ENCODE measurements around the gene TNFRSF17. TPM values are rescaled to one million over a fixed set of nuclear protein-coding genes. Genes with fewer than 3 reads are reported as not detected.
A peak's percentile ranks its signal among the peaks of the same experiment; 100 is the strongest.

The TNFRSF17 gene
- total and polyA plus RNA-seq, 2 of the 8 experiments (the other 6 are each of a cell fraction or from before 2014, with no cell fraction given) = not detected

GRCh38 chr16:11992586-11993524, 27.8 kb downstream of the TNFRSF17 start:
- CTCF ChIA-PET (ENCODE audit: partially characterized antibody) = interaction anchor here (0.9 to 1.1 kb wide), 2 partner anchors 10 to 75 kb away, joined by 3 to 8 read pairs; no protein-coding TSS in a partner anchor
- H3K23ac ChIP-seq (ENCODE audit: insufficient read length) = no peak overlapping the region
- no peak overlapping the region for H2AFZ ChIP-seq (ENCODE audit: low read length)
- POLR2A ChIA-PET (ENCODE audit: partially characterized antibody) = interaction anchor here (1.6 kb wide), 1 partner anchor 30 kb away, joined by 4 read pairs; no protein-coding TSS in a partner anchor
- no peak overlapping the region for H2BK15ac ChIP-seq (ENCODE audit: low read length)
- TF ChIP-seq EP300 (IDR thresholded peaks at IDR 0.05; ENCODE audit: borderline replicate concordance in 1 of 2, low read depth in 2 of 2, low read length in 2 of 2) = no peak
- TF ChIP-seq, protein P1, sequence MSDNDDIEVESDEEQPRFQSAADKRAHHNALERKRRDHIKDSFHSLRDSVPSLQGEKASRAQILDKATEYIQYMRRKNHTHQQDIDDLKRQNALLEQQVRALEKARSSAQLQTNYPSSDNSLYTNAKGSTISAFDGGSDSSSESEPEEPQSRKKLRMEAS (IDR thresholded peaks at IDR 0.05) = 0 out of 2 replicates have a peak, but pooled peaks have one; percentile 24
- H3K14ac ChIP-seq (ENCODE audit: insufficient read length) = no peak overlapping the region
- H3K36me3 ChIP-seq (ENCODE audit: control insufficient read depth in 2 of 4, insufficient read depth in 4 of 4, low read length in 3 of 4) = no peaks in the 10 kb centered on the region
- no peak overlapping the region for H2AK5ac ChIP-seq (ENCODE audit: low read depth, low read length)
- H4K8ac ChIP-seq (ENCODE audit: extremely low read depth, insufficient read depth, low read length) = no peak overlapping the region
- H3K27me3 ChIP-seq (replicated peaks in 1 of 4; ENCODE audit: control insufficient read depth in 3 of 4, extremely low read depth in 1 of 4, insufficient read depth in 3 of 4, low read length in 3 of 4) = no peaks in the 10 kb centered on the region
- peaks cover 0 to 6% (median 1%) of the 10 kb centered on the region in 4 experiments; a peak in 2 of 7 replicates for H3K4me1 ChIP-seq (replicated peaks in 1 of 4; ENCODE audit: control insufficient read depth in 3 of 4, insufficient read depth in 4 of 4, low read length in 3 of 4)
- no peak overlapping the region for H4K5ac ChIP-seq (ENCODE audit: insufficient read length, low read depth, low read length)
- DNase-seq (ENCODE audit: low read depth in 1 of 2, low spot score in 2 of 2) (no peak), FAIRE-seq (no peak)
- no peak overlapping the region for H3K4ac ChIP-seq (replicated peaks; ENCODE audit: insufficient read length, low read depth, low read length)
- no peak overlapping the region for H2BK20ac ChIP-seq (ENCODE audit: low read length)
- no peaks in the 10 kb centered on the region for H3K79me2 ChIP-seq (ENCODE audit: control insufficient read depth in 1 of 2, insufficient read depth in 2 of 2, low read length in 2 of 2)
- no peak overlapping the region for H2BK12ac ChIP-seq (ENCODE audit: low read depth, low read length)
- H4K91ac ChIP-seq (replicated peaks; ENCODE audit: insufficient read length, low read length) = no peak overlapping the region
- H4K20me1 ChIP-seq (replicated peaks in 1 of 2; ENCODE audit: control insufficient read depth in 1 of 2, insufficient read depth in 2 of 2, low read length in 2 of 2) = peaks cover 3% of the 10 kb centered on the region in 2 experiments
- H2BK5ac ChIP-seq (ENCODE audit: low read depth, low read length) = no peak overlapping the region
- no peaks in the 10 kb centered on the region; the same call in 1 of the 2 replicates for H3K23me2 ChIP-seq (ENCODE audit: low read depth, low read length)
- H3K27ac ChIP-seq (ENCODE audit: low read depth, low read length) = no peak overlapping the region
- H3K18ac ChIP-seq (ENCODE audit: extremely low read depth, low read length) = no peak overlapping the region
- no peak overlapping the region for H2BK120ac ChIP-seq (replicated peaks; ENCODE audit: low read depth, low read length)
- H3K4me2 ChIP-seq (ENCODE audit: insufficient read depth in 1 of 2, low read depth in 2 of 2, low read length in 2 of 2) = no peak overlapping the region
- H3K56ac ChIP-seq (replicated peaks; ENCODE audit: insufficient read length, low read depth, low read length) = no peak overlapping the region
- 92% methylated on average over 16 of the region's 16 CpGs; no CpG with 5 or more reads in 1 of the 2 experiments for WGBS, 2 experiments (ENCODE audit: extremely low coverage in 1 of 2, insufficient coverage in 1 of 2, insufficient read length in 1 of 2, insufficient replicate concordance in 2 of 2, low coverage in 1 of 2, low lambda C conversion rate in 2 of 2, missing lambda C conversion rate in 1 of 2)
- H3K79me1 ChIP-seq (ENCODE audit: low read depth, low read length) = no peaks in the 10 kb centered on the region
- no peak overlapping the region for H3K4me3 ChIP-seq (ENCODE audit: extremely low read depth in 1 of 4, insufficient read depth in 2 of 4, low read depth in 3 of 4, low read length in 4 of 4)
- H3K9ac ChIP-seq (replicated peaks in 1 of 4; ENCODE audit: extremely low read depth in 1 of 4, low read depth in 3 of 4, low read length in 3 of 4) = no peak overlapping the region
- no peaks in the 10 kb centered on the region for H3K9me3 ChIP-seq (ENCODE audit: insufficient read depth in 2 of 2, low read depth in 1 of 2, low read length in 1 of 2)

Data from H1 (cell line).